K562 (cell line): ENCODE measurements around the gene ERBB3. TPM values are rescaled to one million over a fixed set of nuclear protein-coding genes. Genes with fewer than 3 reads are reported as not detected.

ENCODE experiments used
- ATF4 ChIP-seq: fragments of 450-650 bp; formaldehyde crosslinking; IDR thresholded peaks from 2 replicates; pipeline ENCODE4 v1.4.0; 2022; ENCODE audit warnings: mild to moderate bottlenecking, moderate library complexity
- BCLAF1 ChIP-seq, 2 experiments: fragments of 450-650 bp in 1 of 2; IDR thresholded peaks; 2 replicates each; pipeline ENCODE4 v1.6.1; 2011 to 2017; ENCODE audit warnings: low read depth in 2 of 2, antibody characterized with exemption in 1 of 2, borderline replicate concordance in 1 of 2, low read length in 1 of 2, mild to moderate bottlenecking in 1 of 2, mixed read lengths in 1 of 2; ENCODE audit not compliant: control insufficient read depth in 1 of 2
- CREM ChIP-seq: IDR thresholded peaks from 2 replicates; pipeline ENCODE4 v1.6.1; 2014; ENCODE audit warnings: antibody characterized with exemption, low read depth
- ERF ChIP-seq: fragments of 450-650 bp; formaldehyde crosslinking; IDR thresholded peaks from 2 replicates; pipeline ENCODE4 v1.4.0; 2020; ENCODE audit warnings: mild to moderate bottlenecking, mixed read lengths
- FOXA3 ChIP-seq, 2 experiments: fragments of 450-650 bp in 1 of 2; sonication (generic) in 1 of 2; formaldehyde crosslinking; IDR thresholded peaks in 1 of 2; conservative IDR thresholded peaks in 1 of 2; 2 replicates each; pipeline versions ENCODE4 v1.4.0 to v1.8.0; 2020 to 2022; ENCODE audit warnings: mild to moderate bottlenecking in 2 of 2, missing genetic modification reagents in 1 of 2
- FOXJ3 ChIP-seq: sonication (generic); formaldehyde crosslinking; IDR thresholded peaks from 2 replicates; pipeline ENCODE4 v1.4.0; 2020; ENCODE audit warnings: mild to moderate bottlenecking, missing genetic modification reagents
- ILF3 ChIP-seq: fragments of 450-650 bp; IDR thresholded peaks from 2 replicates; pipeline ENCODE4 v1.6.1; 2018; ENCODE audit warnings: antibody characterized with exemption, mild to moderate bottlenecking, moderate library complexity, borderline replicate concordance
- KLF6 ChIP-seq: fragments of 250-450 bp; sonication (Bioruptor Pico); IDR thresholded peaks from 2 replicates; pipeline ENCODE4 v1.4.0; 2020; ENCODE audit warnings: mild to moderate bottlenecking, moderate library complexity, borderline replicate concordance
- NR0B1 ChIP-seq: fragments of 450-650 bp; IDR thresholded peaks from one replicate; pipeline ENCODE4 v1.6.1; 2018; ENCODE audit warnings: mild to moderate bottlenecking, moderate library complexity; ENCODE audit not compliant: partially characterized antibody
- NR2F6 ChIP-seq: fragments of 450-650 bp; formaldehyde crosslinking; IDR thresholded peaks from 2 replicates; pipeline ENCODE4 v1.4.0; 2020; ENCODE audit warnings: mild to moderate bottlenecking
- PRPF4 ChIP-seq: fragments of 200-400 bp; formaldehyde crosslinking; IDR thresholded peaks from one replicate; pipeline ENCODE4 v1.6.1; 2017; ENCODE audit warnings: low read length, low read depth, mild to moderate bottlenecking; ENCODE audit not compliant: insufficient read depth, poor library complexity, severe bottlenecking
- SMAD2 ChIP-seq: fragments of 150-350 bp; IDR thresholded peaks from 2 replicates; pipeline ENCODE4 v1.6.1; 2014; ENCODE audit warnings: low read depth, mild to moderate bottlenecking, low read length
- SMAD3 ChIP-seq: fragments of 450-650 bp; formaldehyde crosslinking; conservative IDR thresholded peaks from 2 replicates; pipeline ENCODE4 v1.4.0; 2020; ENCODE audit warnings: mild to moderate bottlenecking
- TEAD2 ChIP-seq: fragments of 450-650 bp; IDR thresholded peaks from 2 replicates; pipeline ENCODE4 v1.6.1; 2016; ENCODE audit warnings: missing genetic modification characterization, control low read depth, missing compliant biosample characterization
- VEZF1 ChIP-seq: fragments of 200-800 bp; sonication (Bioruptor generic); IDR thresholded peaks from 2 replicates; pipeline ENCODE4 v1.6.1; 2017; ENCODE audit warnings: missing genetic modification characterization, missing compliant biosample characterization
- ZNF12 ChIP-seq: sonication (generic); formaldehyde crosslinking; IDR thresholded peaks from 2 replicates; pipeline ENCODE4 v1.4.0; 2020; ENCODE audit warnings: mild to moderate bottlenecking, missing genetic modification reagents
- ZNF263 ChIP-seq: sonication (generic); formaldehyde crosslinking; IDR thresholded peaks from 2 replicates; pipeline ENCODE4 v1.8.0; 2022; ENCODE audit warnings: mild to moderate bottlenecking, missing genetic modification reagents, borderline replicate concordance
- ZNF589 ChIP-seq: fragments of 200-800 bp; sonication (Bioruptor generic); IDR thresholded peaks from 2 replicates; pipeline ENCODE4 v1.6.1; 2016; ENCODE audit warnings: low read depth, missing genetic modification characterization, missing compliant biosample characterization
- ZZZ3 ChIP-seq: fragments of 450-650 bp; IDR thresholded peaks from 2 replicates; pipeline ENCODE4 v1.6.1; 2016; ENCODE audit warnings: antibody characterized with exemption, mild to moderate bottlenecking, moderate library complexity
- polyA plus RNA-seq, 8 experiments: library from polyadenylated mRNA; depleted of rRNA in 4 of 8; stranded (reverse) in 5 of 8; unstranded in 3 of 8; fragments of >200 nt; fragmentation: Nextera tagmentation in 2 of 8; fragmentation: Illumina TruSeq in 1 of 8; extraction: Ambion mirVana in 2 of 8; extraction: Trizol in 1 of 8; gene quantifications; 2 replicates each; pipeline versions ENCODE4 v1.2.1 to v1.2.3, GENCODE V29; 2011 to 2014; ENCODE audit warnings: inconsistent platforms in 1 of 8, missing spikeins in 1 of 8
- total RNA-seq, 7 experiments: library from RNA; depleted of rRNA in 6 of 7; stranded (reverse); fragments of >200 nt in 6 of 7; fragmentation: Illumina TruSeq in 2 of 7; extraction: Trizol in 2 of 7; gene quantifications; 2 replicates each; pipeline versions ENCODE4 v1.2.1 to v1.2.3, GENCODE V29; 2011 to 2021; ENCODE audit warnings: low replicate concordance in 1 of 7

ERBB3 gene
- total and polyA plus RNA-seq, 9 of the 15 experiments (the other 6 are each of a cell fraction or from before 2014, with no cell fraction given), result 1.5 to 5.4 (median 3.8) TPM

- TF ChIP-seq BCLAF1 (IDR thresholded peaks at IDR 0.05; ENCODE audit: borderline replicate concordance in 1 of 2, control insufficient read depth in 1 of 2, low read depth in 2 of 2, low read length in 1 of 2) (0 out of 4 replicates have a peak, but pooled peaks of 1 of the 2 experiments have one; percentile 35), ILF3 (0 out of 2 replicates have a peak, but pooled peaks have one; percentile 19), NR2F6 (CRISPR knock-in tag) (no peak), VEZF1 (peak; percentile 100), ZNF263 (peak; percentile 60; the same call in 1 of the 2 replicates), KLF6 (CRISPR knock-in tag) (0 out of 2 replicates have a peak, but pooled peaks have one; percentile 40), TEAD2 (no peak), ZNF589 (CRISPR knock-in tag) (peak; percentile 94), CREM (peak; percentile 97), ATF4 (CRISPR knock-in tag) (no peak), FOXJ3 (CRISPR knock-in tag) (no peak), ERF (CRISPR knock-in tag) (no peak), SMAD3 (peak; percentile 40; the same call in 1 of the 2 replicates), ZNF12 (CRISPR knock-in tag) (peak; percentile 20; the same call in 1 of the 2 replicates), NR0B1 (no peak), FOXA3 (CRISPR knock-in tag; conservative IDR thresholded peaks at IDR 0.05 in 1 of 2, IDR thresholded peaks at IDR 0.05 in 1 of 2) (0 out of 4 replicates have a peak, but pooled peaks of 1 of the 2 experiments have one; percentile 35), SMAD2 (no peak), PRPF4 (no peak), ZZZ3 (peak; percentile 94)
These were observed 38.2 kb upstream of the ERBB3 start, which contains the start of gene RPS26 (continued) for GRCh38 chr12:56041552-56042429.
